Activated gamma-delta T cell treated with Interleukin-2 at 50 U/mL for 16 hours (primary cell): Measurements from ENCODE around the gene MAPK8IP3.
A peak's percentile ranks its signal among the peaks of the same experiment; 100 is the strongest.
"Not testable (repeated sequence)": the region's sequence is repeated elsewhere in the genome, so short reads cannot be mapped to it uniquely, and the experiment has no call there.

Experiments
- DNase-seq: peaks from one replicate; pipeline ENCODE4 v3.0.0-alpha.2; 2020

MAPK8IP3 gene

DNA sequence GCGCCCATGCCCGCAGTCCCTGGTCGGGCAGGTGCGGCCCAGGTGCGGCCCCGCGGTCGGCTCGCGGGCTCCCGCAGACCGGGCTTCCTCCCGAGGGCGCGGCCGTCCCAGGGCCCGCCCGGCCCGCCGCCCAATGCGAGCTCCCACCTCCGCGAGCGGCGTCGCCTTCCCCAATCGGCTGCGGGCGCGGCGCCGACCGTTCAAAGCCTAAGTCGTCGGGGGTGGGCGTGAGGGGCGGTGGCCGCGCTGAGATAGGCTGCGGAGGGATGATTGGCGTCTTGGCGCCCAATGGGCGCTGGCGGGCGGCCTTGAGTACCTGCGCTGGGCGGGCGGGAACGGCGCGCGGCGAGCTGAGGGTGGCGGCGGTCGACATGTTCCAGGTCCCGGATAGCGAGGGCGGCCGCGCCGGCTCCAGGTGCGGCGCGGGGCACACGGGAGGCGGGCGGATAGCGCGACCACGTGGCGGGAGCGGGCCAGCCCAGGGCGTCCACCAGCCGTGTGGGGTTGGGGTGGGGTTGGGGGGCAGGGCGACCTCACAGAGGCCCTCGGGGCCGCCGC lies 28.0 kb upstream of the MAPK8IP3 start, which contains the start of gene JPT2:
Gene JPT2 (plus strand): TSS at position 338 of the 558 bp plus-strand sequence. CDS start 34 bp downstream, at position 372.
- DNase-seq: peak; percentile 96

DNA sequence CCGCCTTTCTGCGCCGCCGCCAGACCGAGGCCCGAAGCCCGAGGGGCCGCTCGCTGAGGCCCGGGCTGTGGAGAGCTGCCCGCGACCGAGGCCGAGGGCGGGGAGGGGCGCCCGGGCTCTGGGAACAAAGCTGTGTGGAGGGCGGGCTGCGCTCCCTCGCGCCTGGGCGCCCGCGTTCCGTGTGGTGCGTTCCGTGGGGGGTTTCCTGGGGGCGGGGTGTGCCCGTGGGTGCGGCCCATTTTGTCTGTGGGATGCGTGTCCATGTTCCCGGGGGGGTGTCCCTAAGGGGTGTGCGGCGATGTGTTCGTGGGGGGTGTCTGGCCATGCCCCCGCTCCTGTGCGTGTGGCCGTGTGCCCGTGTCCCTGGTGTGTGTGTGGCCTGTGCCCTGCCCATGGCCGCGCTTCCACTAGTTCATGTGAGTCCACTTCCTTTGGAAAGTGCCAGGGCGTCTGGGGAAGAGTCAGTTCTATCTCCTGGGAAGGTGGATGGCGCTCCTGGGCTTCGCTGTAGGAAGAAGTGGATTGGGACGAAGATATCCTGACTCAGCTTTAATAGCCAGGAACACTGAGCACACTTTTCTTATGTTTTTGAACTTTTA lies 27.4 kb upstream of the MAPK8IP3 start:
- DNase-seq: peak; percentile 45

DNA sequence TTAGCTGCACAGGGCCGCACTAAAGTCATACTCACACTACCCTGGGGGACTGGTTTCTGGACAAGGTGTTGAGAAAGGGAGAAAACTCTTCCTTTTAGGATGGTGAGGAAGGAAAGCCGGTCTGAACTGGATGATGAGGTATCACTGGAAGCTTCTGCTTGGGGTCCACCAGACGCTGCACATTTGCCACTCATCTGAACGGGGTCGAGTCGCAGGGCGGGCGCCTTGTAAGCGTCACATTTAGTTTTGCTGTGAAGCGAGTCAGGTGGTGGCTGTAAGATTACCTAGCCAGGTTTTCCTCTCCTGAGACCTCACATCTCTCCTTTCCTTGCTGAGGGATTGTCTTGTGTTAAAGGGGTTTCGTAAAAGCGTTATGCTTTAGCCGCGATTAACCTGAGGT lies 25.6 kb upstream of the MAPK8IP3 start:
- DNase-seq: no peak

DNA sequence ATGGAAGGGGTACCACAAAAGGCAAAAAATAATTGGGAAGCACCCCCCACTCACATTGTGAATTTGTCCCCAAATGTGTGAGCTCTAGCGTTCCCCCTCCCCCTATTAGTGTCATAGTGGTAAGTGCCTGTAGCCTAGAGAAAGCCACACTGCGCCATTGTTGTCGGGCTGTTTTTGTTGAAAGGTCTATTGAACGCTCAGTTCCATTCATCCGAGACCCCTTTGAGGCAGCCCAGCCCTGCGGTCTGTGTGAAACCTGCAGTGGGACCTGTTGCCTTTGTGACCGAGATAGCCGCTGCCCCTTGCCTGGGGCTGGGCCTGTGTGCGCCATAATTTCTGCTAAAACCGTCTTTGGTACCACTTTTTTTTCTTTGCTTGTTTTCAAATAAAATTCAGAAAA lies 25.0 kb upstream of the MAPK8IP3 start:
- no peak for DNase-seq

GRCh38 chr16:1687427-1688316 lies 18.3 kb upstream of the MAPK8IP3 start:
- DNase-seq: no peak

GRCh38 chr16:1688807-1689560 lies 17.0 kb upstream of the MAPK8IP3 start:
- no peak for DNase-seq

GRCh38 chr16:1689853-1690252 lies 16.1 kb upstream of the MAPK8IP3 start:
- DNase-seq: no peak

DNA sequence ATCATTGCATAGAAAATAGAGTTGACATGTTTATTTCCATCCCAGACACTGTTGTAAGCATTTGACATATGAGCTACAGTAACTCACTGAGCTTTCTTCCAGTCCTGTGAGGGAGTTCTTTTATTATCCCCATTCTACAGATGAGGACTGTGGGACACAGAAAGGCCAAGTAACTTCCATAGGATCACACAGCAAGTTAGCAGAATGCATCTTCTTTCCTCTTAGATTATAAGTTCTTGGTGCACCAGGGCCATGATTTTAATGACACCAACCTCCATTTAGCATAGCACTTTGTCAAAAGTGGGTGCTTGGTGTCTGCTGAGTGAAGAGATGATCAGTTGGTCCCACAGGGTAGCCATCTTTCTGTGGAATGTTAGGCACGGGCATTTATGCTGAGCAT lies 15.2 kb upstream of the MAPK8IP3 start:
- DNase-seq: no peak

GRCh38 chr16:1691276-1691675 lies 14.7 kb upstream of the MAPK8IP3 start:
- no peak for DNase-seq

DNA sequence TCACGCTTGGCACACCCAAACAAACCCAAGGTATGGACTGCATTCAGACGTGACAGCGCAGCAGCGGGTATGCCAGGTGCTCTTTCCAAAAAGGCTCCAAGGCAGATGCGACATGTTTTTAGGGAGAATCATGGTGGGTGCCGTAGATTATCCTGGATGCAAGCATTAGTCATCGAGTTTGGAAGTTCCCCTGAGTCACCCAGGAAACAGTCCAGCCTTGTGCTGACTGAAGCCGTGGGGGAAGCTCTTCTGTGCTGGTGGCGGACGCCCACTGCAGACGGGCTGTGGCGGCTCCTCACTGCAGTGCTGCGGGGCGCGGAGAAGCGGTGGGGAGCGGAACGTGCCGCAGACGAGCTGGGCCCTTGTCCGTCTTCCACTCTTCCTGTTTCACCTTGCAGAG lies 14.0 kb upstream of the MAPK8IP3 start:
- no peak for DNase-seq

GRCh38 chr16:1696863-1697262 lies 9.1 kb upstream of the MAPK8IP3 start:
- no peak for DNase-seq

- no peak for DNase-seq
Observed at GRCh38 chr16:1698680-1699079, 7.3 kb upstream of the MAPK8IP3 start.

GRCh38 chr16:1700246-1700645 lies 5.7 kb upstream of the MAPK8IP3 start:
- no peak for DNase-seq

DNA sequence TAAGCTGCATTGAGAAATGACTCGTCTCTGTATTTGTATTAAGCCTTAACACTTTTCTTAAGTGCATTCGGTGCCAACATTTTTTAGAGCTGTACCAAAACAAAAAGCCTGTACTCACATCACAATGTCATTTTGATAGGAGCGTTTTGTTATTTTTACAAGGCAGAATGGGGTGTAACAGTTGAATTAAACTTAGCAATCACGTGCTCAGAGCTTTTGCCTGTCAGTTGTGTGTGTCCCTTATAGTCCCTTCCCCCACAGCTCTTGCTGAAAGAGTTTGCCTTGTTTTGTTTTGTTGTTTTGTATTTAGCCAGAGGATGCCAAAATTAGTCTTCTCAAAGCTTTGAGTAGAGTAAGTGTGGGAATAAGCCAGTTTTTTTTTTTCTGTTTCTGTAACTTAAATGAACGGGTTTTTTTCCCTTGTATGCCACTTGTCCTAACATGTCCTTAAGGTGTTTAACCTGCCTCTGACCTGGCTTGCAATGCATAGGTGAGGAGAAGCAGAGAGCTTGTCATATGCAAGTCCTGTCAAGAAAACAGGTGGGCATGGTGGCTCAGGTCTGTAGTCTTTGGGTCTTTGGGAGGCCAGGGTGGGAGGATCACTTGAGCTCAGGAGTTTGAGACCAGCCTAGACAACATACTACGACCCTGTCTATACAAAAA lies 4.6 kb upstream of the MAPK8IP3 start:
- no peak for DNase-seq

- not testable (repeated sequence) for DNase-seq
Observed at GRCh38 chr16:1705324-1705687, 689 bp upstream of the MAPK8IP3 start.

DNA sequence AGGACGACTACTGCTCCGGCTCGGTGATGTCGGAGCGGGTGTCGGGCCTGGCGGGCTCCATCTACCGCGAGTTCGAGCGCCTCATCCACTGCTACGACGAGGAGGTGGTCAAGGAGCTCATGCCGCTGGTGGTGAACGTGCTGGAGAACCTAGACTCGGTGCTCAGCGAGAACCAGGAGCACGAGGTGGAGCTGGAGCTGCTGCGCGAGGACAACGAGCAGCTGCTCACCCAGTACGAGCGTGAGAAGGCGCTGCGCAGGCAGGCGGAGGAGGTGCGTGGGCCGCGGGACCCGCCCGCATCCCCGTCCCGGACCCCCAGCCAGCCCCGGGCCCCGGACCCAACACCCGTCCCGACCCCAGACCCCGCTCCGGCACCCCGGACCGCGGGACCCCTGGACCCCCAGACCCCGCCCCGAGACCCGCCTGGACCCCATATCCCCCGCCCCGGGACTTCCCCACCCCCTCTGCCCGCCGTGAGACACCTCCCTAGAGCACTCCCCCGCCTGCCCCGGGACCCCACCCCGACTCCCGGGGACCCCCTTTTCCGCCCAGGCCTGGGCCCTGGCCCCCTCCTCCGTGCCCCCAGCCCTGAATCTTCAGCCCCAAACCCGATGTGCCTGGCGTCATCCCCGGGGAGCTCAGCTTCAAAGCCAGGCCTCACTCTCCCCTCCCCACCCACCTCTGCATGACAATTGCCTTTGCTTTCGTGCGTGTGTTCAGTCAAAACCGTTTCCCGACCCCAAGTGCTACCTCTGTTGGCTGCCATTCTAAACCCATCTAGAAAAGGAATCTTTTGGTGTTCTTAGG lies 594 bp downstream of the MAPK8IP3 start:
- peak; percentile 40 for DNase-seq

DNA sequence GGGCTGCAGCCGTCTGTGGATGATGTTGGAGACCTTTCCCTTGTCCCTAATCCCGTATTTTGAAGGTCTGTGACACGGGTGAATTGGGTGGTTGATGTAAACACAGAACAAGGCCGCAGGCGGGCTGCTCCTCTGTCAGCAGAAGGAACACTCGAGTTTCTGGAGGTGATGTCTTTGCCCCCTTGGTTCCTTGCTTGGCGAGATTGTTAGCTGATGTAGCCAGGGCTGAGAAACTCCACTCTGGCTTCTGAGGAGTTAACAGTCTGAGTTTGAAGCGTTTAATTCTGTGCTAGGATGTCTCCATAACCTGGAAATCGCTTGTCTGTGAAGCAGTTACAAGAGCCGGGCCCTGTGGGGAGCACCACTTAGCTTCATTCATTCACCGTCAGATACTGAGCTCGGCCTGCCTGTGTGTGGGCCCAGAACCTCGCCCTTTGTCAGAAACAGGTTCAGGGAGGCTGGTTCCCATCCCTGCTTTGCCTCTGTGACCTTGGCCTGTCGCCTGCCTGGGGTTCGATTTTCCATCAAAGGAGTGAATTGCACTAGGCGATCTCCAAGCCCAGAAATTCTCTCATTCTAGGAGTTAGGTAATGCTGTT lies 1.3 kb downstream of the MAPK8IP3 start:
- no peak for DNase-seq

- peak; percentile 47 for DNase-seq
Observed at GRCh38 chr16:1708083-1708767, 2.2 kb downstream of the MAPK8IP3 start.

- DNase-seq: peak; percentile 45
Observed at GRCh38 chr16:1708768-1709180, 2.8 kb downstream of the MAPK8IP3 start.

DNA sequence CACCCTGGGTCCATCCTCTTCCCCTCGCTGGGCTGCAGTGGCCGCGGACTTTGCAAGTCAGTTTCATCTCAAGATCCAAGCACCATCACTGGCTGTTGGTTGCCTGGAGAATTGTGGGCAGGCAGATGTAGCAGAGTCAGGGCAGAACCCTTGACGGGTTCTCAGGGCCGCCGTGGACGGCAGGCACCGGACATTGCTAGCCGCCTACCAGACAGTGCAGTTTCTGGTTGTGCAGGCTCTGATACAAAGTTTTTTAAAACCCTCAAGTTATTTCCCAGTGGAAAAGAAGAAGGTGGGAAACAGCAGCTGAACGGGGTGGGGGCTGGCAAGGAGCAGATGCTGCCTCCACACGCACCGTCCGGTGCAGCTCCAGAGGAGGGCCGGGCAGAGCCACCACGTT lies 3.4 kb downstream of the MAPK8IP3 start:
- DNase-seq: no peak
